Pancreas (tissue), 10 donors: ENCODE data around the gene ZNF48. TPM values are rescaled to one million over a fixed set of nuclear protein-coding genes. Genes with fewer than 3 reads are reported as not detected.

Experiments
- ATAC-seq, 4 donors: fragments of 200-7000 bp; cut with Tn5 transposase; one replicate each; pipeline versions ENCODE4 v1.8.0 to v1.9.1; 2020; ENCODE audit warnings: mild to moderate bottlenecking in 4 of 4, moderate library complexity in 4 of 4
- DNase-seq, 6 donors: peaks; one replicate each; pipeline ENCODE4 v3.0.0-alpha.2; 2020
- FAIRE-seq: peaks from 2 replicates; lab custom pipeline; 2012; peaks lifted over from hg19 to GRCh38; lab: Jason Lieb, UNC
- H3K27ac ChIP-seq, 4 donors: fragments of 200-600 bp; sonication (generic); 1 replicate in 3 of 4; 2 replicates in 1 of 4; pipeline versions ENCODE4 v1.5.0 to v1.8.0; 2020
- H3K27me3 ChIP-seq, 4 donors: fragments of 200-600 bp; one replicate each; pipeline ENCODE4 v1.8.0; 2021
- H3K36me3 ChIP-seq, 3 donors: fragments of 200-600 bp; sonication (generic) in 1 of 3; one replicate each; pipeline versions ENCODE4 v1.5.0 to v1.8.0; 2020 to 2021
- H3K4me1 ChIP-seq, 3 donors: fragments of 200-600 bp; one replicate each; pipeline ENCODE4 v1.8.0; 2021
- H3K4me3 ChIP-seq, 4 donors: fragments of 200-600 bp; sonication (generic) in 2 of 4; one replicate each; pipeline versions ENCODE4 v1.5.0 to v1.8.0; 2020 to 2021
- H3K9me3 ChIP-seq, 4 donors: fragments of 200-600 bp; one replicate each; pipeline ENCODE4 v1.8.0; 2021
- CTCF ChIP-seq, 4 donors: fragments of 200-600 bp; sonication (generic) in 3 of 4; IDR thresholded peaks; one replicate each; pipeline versions ENCODE4 v1.5.0 to v1.8.0; 2021; ENCODE audit warnings: antibody characterized with exemption in 4 of 4
- WGBS, 2 donors: extraction: QIAGEN DNeasy Blood & Tissue Kit; methylation state at CpG; one replicate each; pipeline ENCODE4 v1.1.7; 2013; 5-methylcytosine and 5-hydroxymethylcytosine counted together
- intact Hi-C, 3 donors: fragments of 100-400 bp; cut with DNase I; formaldehyde crosslinking; loops; one replicate each; pipeline versions ENCODE4 v1.11.1 to v1.14.2; 2022
- polyA plus RNA-seq, 2 donors: library from polyadenylated mRNA; stranded (reverse); fragments of 200-250 nt; gene quantifications; one replicate each; pipeline ENCODE4 v1.2.3, GENCODE V29; 2013
- total RNA-seq, 6 donors: library from RNA; stranded (reverse); fragmentation: NEBNext Ultra II Directional in 4 of 6; extraction: Animal tissue kit (Norgen Biotek cat#: 25700) in 4 of 6; gene quantifications; one replicate each; pipeline versions ENCODE4 v1.2.1 to v1.2.4, GENCODE V29; 2021 to 2023
- donor health status: healthy with polysubstance abuse.
- donor health status: DM: no; HTN: no; CAD: no; lungs with moderate emphysema.
- donor health status: DM: no; HTN: no; CAD: no.
- donor health status: control.
- donor health status: control.
- donor health status: Bipolar disorder and iron deficiency.
- donor health status: DM: yes; HTN: yes; CAD: no.
- donor health status: DM: no; HTN: no; CAD: no.
- donor health status: DM: no; HTN: no; CAD: no.
- donor health status: DM: yes; HTN: yes; CAD: no.

ZNF48 gene
- total and polyA plus RNA-seq, 8 donors, result 3.1 to 6.5 (median 4.6) TPM

- no peak overlapping the region for H3K27ac ChIP-seq
- FAIRE-seq, result no peak
- H3K36me3 ChIP-seq, result no peaks in the 10 kb centered on the region
- no peak overlapping the region for H3K4me3 ChIP-seq
- H3K4me1 ChIP-seq, result peaks cover 5 to 15% (median 6%) of the 10 kb centered on the region in 3 donors
- intact Hi-C loops, result loop anchor here in 1 of 3 donors (10.0 kb wide), 1 partner anchor 185 kb away; no protein-coding TSS in a partner anchor
- 83 to 91% methylated on average over 6 of the region's 6 CpGs for WGBS, 2 donors
- H3K27me3 ChIP-seq, result no peaks in the 10 kb centered on the region
- peak in 1 of 6 donors; percentile 1 for DNase-seq
- no peaks in the 10 kb centered on the region for H3K9me3 ChIP-seq
- TF ChIP-seq CTCF (IDR thresholded peaks at IDR 0.05), result no peak
- no peak for ATAC-seq
Measured at GRCh38 chr16:30439720-30440348, 44.6 kb downstream of the ZNF48 start.

- Histone ChIP-seq H3K4me3 (no peak overlapping the region), H3K27me3 (no peaks in the 10 kb centered on the region), H3K9me3 (no peaks in the 10 kb centered on the region), H3K27ac (no peak overlapping the region), H3K4me1 (peaks cover 22 to 42% (median 23%) of the 10 kb centered on the region in 3 donors), H3K36me3 (no peaks in the 10 kb centered on the region)
- FAIRE-seq, result no peak
- peak in 1 of 6 donors; percentile 2 for DNase-seq
- ATAC-seq, result no peak
- intact Hi-C loops, result loop anchor here in 1 of 3 donors (10.0 kb wide), 1 partner anchor 181 kb away; no protein-coding TSS in a partner anchor
- WGBS, 2 donors, result 45 to 55% methylated on average over 2 of the region's 2 CpGs
- no peak for TF ChIP-seq CTCF (IDR thresholded peaks at IDR 0.05)
Measured at GRCh38 chr16:30443631-30444030, 48.4 kb downstream of the ZNF48 start.

- H3K9me3 ChIP-seq, result no peaks in the 10 kb centered on the region
- 82 to 86% methylated on average over 29 of the region's 29 CpGs for WGBS, 2 donors
- no peaks in the 10 kb centered on the region for H3K36me3 ChIP-seq
- H3K4me1 ChIP-seq, result peaks cover 22 to 43% (median 25%) of the 10 kb centered on the region in 3 donors
- peak overlapping the region in 1 of 4 donors; percentile 95 for H3K27ac ChIP-seq
- FAIRE-seq, result no peak
- intact Hi-C loops, result loop anchor here in 1 of 3 donors (10.0 kb wide), 1 partner anchor 180 kb away; no protein-coding TSS in a partner anchor
- ATAC-seq, result no peak
- no peaks in the 10 kb centered on the region for H3K27me3 ChIP-seq
- no peak for TF ChIP-seq CTCF (IDR thresholded peaks at IDR 0.05)
- peak in 2 of 6 donors; percentile 27 to 52 for DNase-seq
- H3K4me3 ChIP-seq, result peak overlapping the region; percentile 64 to 96 (median 82)
Measured at GRCh38 chr16:30444231-30445148, 49.3 kb downstream of the ZNF48 start.

- Histone ChIP-seq H3K27me3 (no peaks in the 10 kb centered on the region), H3K36me3 (no peaks in the 10 kb centered on the region), H3K27ac (peak overlapping the region; percentile 88 to 95 (median 94)), H3K9me3 (no peaks in the 10 kb centered on the region), H3K4me3 (peak overlapping the region; percentile 64 to 96 (median 82)), H3K4me1 (peaks cover 22 to 43% (median 25%) of the 10 kb centered on the region in 3 donors)
- TF ChIP-seq CTCF (IDR thresholded peaks at IDR 0.05), result no peak
- intact Hi-C loops, result loop anchor here in 1 of 3 donors (10.0 kb wide), 1 partner anchor 180 kb away; no protein-coding TSS in a partner anchor
- DNase-seq, result no peak
- ATAC-seq, result no peak
- 13 to 19% methylated on average over 11 of the region's 11 CpGs for WGBS, 2 donors
- FAIRE-seq, result no peak
Measured at GRCh38 chr16:30445149-30445407, 49.9 kb downstream of the ZNF48 start.
